Hepatocyte (in vitro differentiated cells): ENCODE measurements around the gene NRN1L. TPM values are rescaled to one million over a fixed set of nuclear protein-coding genes. Genes with fewer than 3 reads are reported as not detected.

ENCODE experiments used
- DNase-seq: peaks from one replicate; pipeline ENCODE4 v3.0.0-alpha.2; 2016; ENCODE audit warnings: low spot score
- H2AFZ ChIP-seq: fragments of 200-600 bp; sonication (generic); 2 replicates; pipeline ENCODE4 v1.6.0; 2016; ENCODE audit warnings: antibody characterized with exemption, mild to moderate bottlenecking
- H3K27ac ChIP-seq: fragments of 200-600 bp; sonication (generic); 2 replicates; pipeline ENCODE4 v1.5.1; 2016; ENCODE audit warnings: mild to moderate bottlenecking
- H3K27me3 ChIP-seq: fragments of 200-600 bp; sonication (generic); 2 replicates; pipeline ENCODE4 v1.6.1; 2016
- H3K36me3 ChIP-seq: fragments of 200-600 bp; sonication (generic); replicated peaks from 2 replicates; pipeline ENCODE4 v1.5.1; 2016; ENCODE audit warnings: low read depth; ENCODE audit not compliant: insufficient read depth
- H3K4me1 ChIP-seq: fragments of 200-600 bp; sonication (generic); 2 replicates; pipeline ENCODE4 v1.5.1; 2016; ENCODE audit warnings: mild to moderate bottlenecking, moderate library complexity; ENCODE audit not compliant: insufficient read depth
- H3K4me2 ChIP-seq: fragments of 200-600 bp; sonication (generic); 2 replicates; pipeline ENCODE4 v1.6.0; 2016
- H3K4me3 ChIP-seq: fragments of 200-600 bp; sonication (generic); 2 replicates; pipeline ENCODE4 v1.5.1; 2016; ENCODE audit warnings: mild to moderate bottlenecking
- H3K79me2 ChIP-seq: fragments of 200-600 bp; sonication (generic); 2 replicates; pipeline ENCODE4 v1.6.0; 2017; ENCODE audit warnings: mild to moderate bottlenecking
- H3K9me2 ChIP-seq: fragments of 200-600 bp; sonication (generic); replicated peaks from 2 replicates; pipeline ENCODE4 v1.6.0; 2017; ENCODE audit warnings: mild to moderate bottlenecking; ENCODE audit not compliant: insufficient read depth
- H3K9me3 ChIP-seq: fragments of 200-600 bp; sonication (generic); 2 replicates; pipeline ENCODE4 v1.5.1; 2016; ENCODE audit warnings: low read depth, mild to moderate bottlenecking
- H4K20me1 ChIP-seq: fragments of 200-600 bp; sonication (generic); 2 replicates; pipeline ENCODE4 v1.6.0; 2016; ENCODE audit warnings: mild to moderate bottlenecking; ENCODE audit not compliant: insufficient read depth, poor library complexity, severe bottlenecking
- EZH2 ChIP-seq: fragments of 200-600 bp; sonication (generic); IDR thresholded peaks from 2 replicates; pipeline ENCODE4 v1.6.1; 2016; ENCODE audit warnings: antibody characterized with exemption, mild to moderate bottlenecking, borderline replicate concordance
- EZH2phosphoT487 ChIP-seq: fragments of 200-600 bp; sonication (generic); IDR thresholded peaks from one replicate; pipeline ENCODE4 v1.6.1; 2018; ENCODE audit warnings: antibody characterized with exemption, mild to moderate bottlenecking, low read depth, moderate library complexity; ENCODE audit not compliant: unreplicated experiment, severe bottlenecking
- WGBS: methylation state at CpG from one replicate; pipeline ENCODE4 v1.1.6; 2016; ENCODE audit warnings: low lambda C conversion rate; ENCODE audit errors: missing lambda C conversion rate; 5-methylcytosine and 5-hydroxymethylcytosine counted together
- polyA plus RNA-seq: library from polyadenylated mRNA; unstranded; fragments of >200 nt; fragmentation: Nextera tagmentation; extraction: Ambion mirVana; gene quantifications from 2 replicates; pipeline ENCODE4 v1.2.1, GENCODE V29; 2016
- total RNA-seq: library from RNA; depleted of rRNA; stranded (reverse); fragments of >200 nt; gene quantifications from 2 replicates; pipeline ENCODE4 v1.2.3, GENCODE V29; 2014
- TF ChIP-seq, protein P1 (sequence below): fragments of 200-600 bp; sonication (generic); IDR thresholded peaks from 2 replicates; pipeline ENCODE4 v1.5.1; 2016; ENCODE audit warnings: antibody characterized with exemption, mild to moderate bottlenecking; ENCODE audit not compliant: poor library complexity

NRN1L gene
- total and polyA plus RNA-seq, 2 experiments from 2014 or later: 0.73 TPM; not detected in 1

GRCh38 chr16:67857547-67858233 lies 27.0 kb upstream of the NRN1L start:
- 42% methylated on average over 3 of the region's 3 CpGs for WGBS
- Histone ChIP-seq H3K4me1 (peaks cover 25% of the 10 kb centered on the region), H3K4me3 (no peak overlapping the region), H3K79me2 (peaks cover 95% of the 10 kb centered on the region), H3K36me3 (no peaks in the 10 kb centered on the region), H3K4me2 (peak overlapping the region; percentile 52), H3K27me3 (no peaks in the 10 kb centered on the region), H3K9me3 (no peaks in the 10 kb centered on the region), H3K9me2 (no peaks in the 10 kb centered on the region), H4K20me1 (peaks cover 87% of the 10 kb centered on the region), H3K27ac (peak overlapping the region; percentile 97), H2AFZ (no peak overlapping the region)
- DNase-seq: peak; percentile 91
- no peak for TF ChIP-seq EZH2
- TF ChIP-seq, protein P1, sequence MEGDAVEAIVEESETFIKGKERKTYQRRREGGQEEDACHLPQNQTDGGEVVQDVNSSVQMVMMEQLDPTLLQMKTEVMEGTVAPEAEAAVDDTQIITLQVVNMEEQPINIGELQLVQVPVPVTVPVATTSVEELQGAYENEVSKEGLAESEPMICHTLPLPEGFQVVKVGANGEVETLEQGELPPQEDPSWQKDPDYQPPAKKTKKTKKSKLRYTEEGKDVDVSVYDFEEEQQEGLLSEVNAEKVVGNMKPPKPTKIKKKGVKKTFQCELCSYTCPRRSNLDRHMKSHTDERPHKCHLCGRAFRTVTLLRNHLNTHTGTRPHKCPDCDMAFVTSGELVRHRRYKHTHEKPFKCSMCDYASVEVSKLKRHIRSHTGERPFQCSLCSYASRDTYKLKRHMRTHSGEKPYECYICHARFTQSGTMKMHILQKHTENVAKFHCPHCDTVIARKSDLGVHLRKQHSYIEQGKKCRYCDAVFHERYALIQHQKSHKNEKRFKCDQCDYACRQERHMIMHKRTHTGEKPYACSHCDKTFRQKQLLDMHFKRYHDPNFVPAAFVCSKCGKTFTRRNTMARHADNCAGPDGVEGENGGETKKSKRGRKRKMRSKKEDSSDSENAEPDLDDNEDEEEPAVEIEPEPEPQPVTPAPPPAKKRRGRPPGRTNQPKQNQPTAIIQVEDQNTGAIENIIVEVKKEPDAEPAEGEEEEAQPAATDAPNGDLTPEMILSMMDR: no peak

DNA sequence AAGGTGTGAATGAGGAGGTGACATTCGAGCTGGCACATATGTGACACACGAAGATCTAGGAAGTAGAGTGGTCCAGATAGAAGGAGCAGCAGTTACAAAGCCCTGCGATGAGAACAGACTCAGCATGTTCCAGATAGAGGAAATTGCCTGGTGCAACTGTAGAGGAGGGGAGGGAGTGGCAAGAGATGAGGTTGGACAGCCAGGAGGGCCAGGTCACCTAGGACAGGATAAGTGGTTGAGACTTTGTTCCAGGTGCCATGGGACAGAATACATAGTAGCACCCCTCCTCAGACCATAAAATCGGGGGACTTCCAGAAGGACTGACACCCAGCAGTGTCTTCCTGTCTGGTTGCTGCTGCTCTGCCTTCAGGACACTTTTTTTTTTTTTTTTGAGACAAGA lies 26.2 kb upstream of the NRN1L start:
- peak overlapping the region; percentile 49 for H3K4me2 ChIP-seq
- H3K4me1 ChIP-seq: peaks cover 25% of the 10 kb centered on the region
- H3K9me3 ChIP-seq: no peaks in the 10 kb centered on the region
- no peak overlapping the region for H3K4me3 ChIP-seq
- H3K79me2 ChIP-seq: peaks cover 95% of the 10 kb centered on the region
- DNase-seq: peak; percentile 44
- H3K27ac ChIP-seq: peak overlapping the region; percentile 97
- H3K36me3 ChIP-seq: no peaks in the 10 kb centered on the region
- no peaks in the 10 kb centered on the region for H3K9me2 ChIP-seq
- H2AFZ ChIP-seq: no peak overlapping the region
- WGBS: 85% methylated on average over 4 of the region's 4 CpGs
- no peaks in the 10 kb centered on the region for H3K27me3 ChIP-seq
- no peak for TF ChIP-seq EZH2phosphoT487
- TF ChIP-seq EZH2: no peak
- TF ChIP-seq, protein P1: no peak
- peaks cover 87% of the 10 kb centered on the region for H4K20me1 ChIP-seq

GRCh38 chr16:67860589-67861398 lies 23.9 kb upstream of the NRN1L start:
- Histone ChIP-seq H3K9me3 (no peaks in the 10 kb centered on the region), H3K4me1 (peaks cover 19% of the 10 kb centered on the region), H2AFZ (no peak overlapping the region), H3K36me3 (no peaks in the 10 kb centered on the region), H3K4me3 (no peak overlapping the region), H3K79me2 (peaks cover 92% of the 10 kb centered on the region), H3K9me2 (no peaks in the 10 kb centered on the region), H4K20me1 (peaks cover 73% of the 10 kb centered on the region), H3K27me3 (no peaks in the 10 kb centered on the region), H3K4me2 (no peak overlapping the region), H3K27ac (peak overlapping the region; percentile 46)
- DNase-seq: no peak
- 89% methylated on average over 8 of the region's 8 CpGs for WGBS
- TF ChIP-seq EZH2phosphoT487 (no peak), EZH2 (no peak)
- TF ChIP-seq, protein P1: no peak
